GM19438 (cell line): ENCODE measurements around the gene CADM3.

Source experiments
- ATAC-seq: cut with Tn5 transposase; IDR thresholded peaks from one replicate; pipeline ENCODE4 v1.9.1; 2021; ENCODE audit warnings: low read depth; ENCODE audit not compliant: unreplicated experiment

CADM3 gene

GRCh38 chr1:159172614-159173291 is 1.3 kb downstream of the CADM3 start:
- no peak for ATAC-seq

- ATAC-seq: no peak
These were observed 1.9 kb downstream of the CADM3 start for GRCh38 chr1:159173320-159173719.

GRCh38 chr1:159175571-159175970 is 4.2 kb downstream of the CADM3 start:
- no peak for ATAC-seq

GRCh38 chr1:159177272-159177907 is 6.0 kb downstream of the CADM3 start:
- no peak for ATAC-seq

- ATAC-seq: no peak
These were observed 8.5 kb downstream of the CADM3 start for GRCh38 chr1:159179906-159180305.

- ATAC-seq: no peak
These were observed 9.1 kb downstream of the CADM3 start for GRCh38 chr1:159180516-159180915.

- no peak for ATAC-seq
These were observed 10.1 kb downstream of the CADM3 start for GRCh38 chr1:159181328-159182024.

- no peak for ATAC-seq
These were observed 12.8 kb downstream of the CADM3 start for GRCh38 chr1:159184201-159184600.

GRCh38 chr1:159185121-159185520 is 13.7 kb downstream of the CADM3 start:
- no peak for ATAC-seq

- ATAC-seq: no peak
These were observed 15.6 kb downstream of the CADM3 start for GRCh38 chr1:159187033-159187432.

GRCh38 chr1:159187647-159188374 is 16.4 kb downstream of the CADM3 start:
- ATAC-seq: peak; percentile 13

GRCh38 chr1:159188375-159188788 is 17.0 kb downstream of the CADM3 start:
- peak; percentile 96 for ATAC-seq

GRCh38 chr1:159190441-159190840 is 19.0 kb downstream of the CADM3 start:
- ATAC-seq: no peak

- no peak for ATAC-seq
These were observed 25.1 kb downstream of the CADM3 start for GRCh38 chr1:159196543-159196942.

- ATAC-seq: peak; percentile 85
These were observed 26.4 kb downstream of the CADM3 start for GRCh38 chr1:159197561-159198557.

GRCh38 chr1:159199901-159200300 is 28.5 kb downstream of the CADM3 start:
- ATAC-seq: no peak

- no peak for ATAC-seq
These were observed 29.4 kb downstream of the CADM3 start for GRCh38 chr1:159200769-159201168.

GRCh38 chr1:159201642-159202041 is 30.2 kb downstream of the CADM3 start:
- ATAC-seq: no peak

GRCh38 chr1:159203610-159204009 is 32.2 kb downstream of the CADM3 start:
- ATAC-seq: no peak
